Peyer's patch (tissue), 4 donors: ENCODE measurements around the gene PITPNM1.

Experiments used
- CTCF ChIP-seq, 6 experiments: fragments of 450-650 bp in 4 of 6; fragments of 200-600 bp in 2 of 6; sonication (generic) in 1 of 6; IDR thresholded peaks; one replicate each; pipeline ENCODE4 v1.5.1; 2017 to 2019; ENCODE audit warnings: antibody characterized with exemption in 6 of 6, mild to moderate bottlenecking in 3 of 6, moderate library complexity in 1 of 6
- POLR2A ChIP-seq, 2 donors: fragments of 450-650 bp; IDR thresholded peaks; one replicate each; pipeline ENCODE4 v1.5.1; 2017; ENCODE audit warnings: antibody characterized with exemption in 2 of 2, mild to moderate bottlenecking in 2 of 2, moderate library complexity in 2 of 2

- no peak for TF ChIP-seq CTCF (IDR thresholded peaks at IDR 0.05)
- TF ChIP-seq POLR2A (IDR thresholded peaks at IDR 0.05): no peak
Measured at GRCh38 chr11:67492069-67492727, 13.0 kb downstream of the PITPNM1 start.
